Neural progenitor cell (in vitro differentiated cells): ENCODE data around the gene SMC6. TPM values are rescaled to one million over a fixed set of nuclear protein-coding genes. Genes with fewer than 3 reads are reported as not detected.

Experiments
- DNase-seq: peaks from one replicate; pipeline ENCODE4 v3.0.0-alpha.2; 2016; ENCODE audit warnings: low spot score
- H2AFZ ChIP-seq: fragments of 200-600 bp; sonication (generic); replicated peaks from 2 replicates; pipeline ENCODE4 v1.6.1; 2016; ENCODE audit warnings: antibody characterized with exemption
- H3F3A ChIP-seq: fragments of 200-600 bp; sonication (generic); 2 replicates; pipeline ENCODE4 v1.6.1; 2016; ENCODE audit warnings: antibody characterized with exemption, low read depth
- H3K27ac ChIP-seq: fragments of 200-600 bp; sonication (generic); 2 replicates; pipeline ENCODE4 v1.5.1; 2016; ENCODE audit warnings: mild to moderate bottlenecking
- H3K27me3 ChIP-seq: fragments of 200-600 bp; sonication (generic); 2 replicates; pipeline ENCODE4 v1.6.1; 2016; ENCODE audit warnings: mild to moderate bottlenecking, moderate library complexity
- H3K36me3 ChIP-seq: fragments of 200-600 bp; sonication (generic); 2 replicates; pipeline ENCODE4 v1.5.1; 2016
- H3K4me1 ChIP-seq: fragments of 200-600 bp; sonication (generic); 2 replicates; pipeline ENCODE4 v1.6.1; 2016; ENCODE audit warnings: mixed run types
- H3K4me2 ChIP-seq: fragments of 200-600 bp; sonication (generic); 2 replicates; pipeline ENCODE4 v1.6.1; 2016
- H3K4me3 ChIP-seq: fragments of 200-600 bp; sonication (generic); 2 replicates; pipeline ENCODE4 v1.5.1; 2016
- H3K79me2 ChIP-seq: fragments of 200-600 bp; sonication (generic); 2 replicates; pipeline ENCODE4 v1.6.1; 2016; ENCODE audit warnings: low read depth
- H3K9ac ChIP-seq: fragments of 200-600 bp; sonication (generic); 2 replicates; pipeline ENCODE4 v1.6.1; 2016
- H3K9me3 ChIP-seq: fragments of 200-600 bp; sonication (generic); 2 replicates; pipeline ENCODE4 v1.5.1; 2016; ENCODE audit warnings: low read depth
- H4K20me1 ChIP-seq: fragments of 200-600 bp; sonication (generic); 2 replicates; pipeline ENCODE4 v1.6.1; 2016; ENCODE audit warnings: low read depth
- H3K27ac Mint-ChIP-seq: 3 replicates; pipeline ENCODE4 v1.8.0; 2021; ENCODE audit warnings: mixed read lengths
- H3K27me3 Mint-ChIP-seq: 2 replicates; pipeline ENCODE4 v1.8.0; 2022; ENCODE audit warnings: low read depth, mild to moderate bottlenecking, inconsistent platforms, moderate library complexity, mixed read lengths; ENCODE audit not compliant: insufficient read depth
- H3K36me3 Mint-ChIP-seq: 3 replicates; pipeline ENCODE4 v1.8.0; 2021; ENCODE audit warnings: mixed read lengths
- H3K4me1 Mint-ChIP-seq: 3 replicates; pipeline ENCODE4 v1.8.0; 2021; ENCODE audit warnings: mixed read lengths
- H3K4me3 Mint-ChIP-seq: 3 replicates; pipeline ENCODE4 v1.8.0; 2021; ENCODE audit warnings: mild to moderate bottlenecking, moderate library complexity, mixed read lengths
- H3K9me3 Mint-ChIP-seq: 3 replicates; pipeline ENCODE4 v1.8.0; 2020; ENCODE audit warnings: mixed read lengths
- EZH2 ChIP-seq: fragments of 200-600 bp; sonication (generic); IDR thresholded peaks from 2 replicates; pipeline ENCODE4 v1.6.1; 2017; ENCODE audit warnings: antibody characterized with exemption, mild to moderate bottlenecking, moderate library complexity
- EZH2phosphoT487 ChIP-seq: fragments of 200-600 bp; sonication (generic); IDR thresholded peaks from 2 replicates; pipeline ENCODE4 v1.6.1; 2017; ENCODE audit warnings: antibody characterized with exemption
- total RNA-seq: library from RNA; depleted of rRNA; stranded (reverse); fragments of >200 nt; gene quantifications from 2 replicates; pipeline ENCODE4 v1.2.3, GENCODE V29; 2015; ENCODE audit warnings: low replicate concordance
- TF ChIP-seq, protein P1 (sequence below): fragments of 200-600 bp; sonication (generic); IDR thresholded peaks from 2 replicates; pipeline ENCODE4 v1.5.1; 2017; ENCODE audit warnings: antibody characterized with exemption, mild to moderate bottlenecking

Gene SMC6
- total RNA-seq, 1 donor from 2014 or later, result 56.8 TPM

DNA sequence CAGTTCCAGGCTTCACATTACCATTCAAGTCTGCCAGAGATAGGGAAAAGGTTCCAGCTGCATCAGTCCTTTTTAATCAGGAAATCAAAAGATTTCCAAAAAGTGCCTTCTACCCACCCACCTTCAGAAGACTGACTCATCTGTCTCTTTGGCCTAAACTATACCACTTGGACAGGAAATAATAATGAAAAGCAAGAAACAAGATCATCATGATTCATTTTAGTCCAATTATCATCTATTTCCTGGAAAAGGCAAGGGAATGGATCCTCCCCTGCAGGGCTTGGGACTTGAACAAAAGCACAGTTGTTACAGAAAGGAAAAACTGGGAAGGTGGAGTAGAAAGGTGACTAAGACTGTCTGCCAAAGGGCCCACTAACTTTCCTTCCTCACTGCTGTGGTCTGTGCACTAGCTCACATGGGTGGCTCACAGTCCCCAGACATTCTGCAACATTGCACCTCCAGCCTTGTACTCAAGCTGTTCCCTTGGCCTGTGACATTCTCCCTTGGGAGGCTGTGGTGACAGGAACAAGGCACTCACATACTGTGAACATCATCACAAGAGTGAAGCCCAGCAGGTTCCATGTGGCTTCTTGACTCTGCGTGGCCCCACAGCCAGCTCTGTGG, 137.8 kb downstream of the SMC6 start:
- H3K4me1 Mint-ChIP-seq, result peaks cover 10% of the 10 kb centered on the region
- Histone ChIP-seq H3K79me2 (no peaks in the 10 kb centered on the region), H3K27me3 (no peaks in the 10 kb centered on the region), H2AFZ (no peak overlapping the region), H3K36me3 (no peaks in the 10 kb centered on the region), H3F3A (no peaks in the 10 kb centered on the region), H3K4me1 (no peaks in the 10 kb centered on the region), H3K4me2 (no peak overlapping the region), H3K4me3 (no peak overlapping the region), H3K9me3 (no peaks in the 10 kb centered on the region), H3K27ac (no peak overlapping the region), H4K20me1 (no peaks in the 10 kb centered on the region), H3K9ac (no peak overlapping the region)
- no peak for DNase-seq
- no peak overlapping the region for H3K4me3 Mint-ChIP-seq
- no peak overlapping the region for H3K27ac Mint-ChIP-seq
- no peaks in the 10 kb centered on the region for H3K9me3 Mint-ChIP-seq
- no peaks in the 10 kb centered on the region for H3K36me3 Mint-ChIP-seq
- H3K27me3 Mint-ChIP-seq, result peaks cover 2% of the 10 kb centered on the region
- TF ChIP-seq, protein P1, sequence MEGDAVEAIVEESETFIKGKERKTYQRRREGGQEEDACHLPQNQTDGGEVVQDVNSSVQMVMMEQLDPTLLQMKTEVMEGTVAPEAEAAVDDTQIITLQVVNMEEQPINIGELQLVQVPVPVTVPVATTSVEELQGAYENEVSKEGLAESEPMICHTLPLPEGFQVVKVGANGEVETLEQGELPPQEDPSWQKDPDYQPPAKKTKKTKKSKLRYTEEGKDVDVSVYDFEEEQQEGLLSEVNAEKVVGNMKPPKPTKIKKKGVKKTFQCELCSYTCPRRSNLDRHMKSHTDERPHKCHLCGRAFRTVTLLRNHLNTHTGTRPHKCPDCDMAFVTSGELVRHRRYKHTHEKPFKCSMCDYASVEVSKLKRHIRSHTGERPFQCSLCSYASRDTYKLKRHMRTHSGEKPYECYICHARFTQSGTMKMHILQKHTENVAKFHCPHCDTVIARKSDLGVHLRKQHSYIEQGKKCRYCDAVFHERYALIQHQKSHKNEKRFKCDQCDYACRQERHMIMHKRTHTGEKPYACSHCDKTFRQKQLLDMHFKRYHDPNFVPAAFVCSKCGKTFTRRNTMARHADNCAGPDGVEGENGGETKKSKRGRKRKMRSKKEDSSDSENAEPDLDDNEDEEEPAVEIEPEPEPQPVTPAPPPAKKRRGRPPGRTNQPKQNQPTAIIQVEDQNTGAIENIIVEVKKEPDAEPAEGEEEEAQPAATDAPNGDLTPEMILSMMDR, result no peak
- TF ChIP-seq EZH2 (no peak), EZH2phosphoT487 (no peak)

DNA sequence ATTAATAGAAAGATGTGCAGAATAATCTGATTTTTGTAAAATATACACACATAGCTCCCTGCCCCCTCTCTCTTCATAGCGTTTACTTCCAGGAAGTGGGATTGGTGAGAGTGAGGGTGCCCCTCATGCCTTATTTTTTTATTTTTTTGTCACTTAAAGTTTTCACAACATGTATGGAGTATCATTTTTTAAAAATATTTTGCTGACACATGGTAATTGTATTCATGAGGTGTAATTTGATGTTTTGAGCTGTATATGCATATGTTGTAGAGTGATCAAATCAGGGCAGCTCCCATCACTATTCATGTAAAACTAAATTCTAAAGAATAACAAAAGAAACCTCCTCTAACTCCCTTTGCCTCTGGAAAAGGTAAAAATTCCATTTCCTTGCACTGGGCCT, 138.5 kb downstream of the SMC6 start:
- Mint-ChIP-seq H3K4me1 (peaks cover 10% of the 10 kb centered on the region), H3K4me3 (no peak overlapping the region), H3K9me3 (no peaks in the 10 kb centered on the region), H3K36me3 (no peaks in the 10 kb centered on the region), H3K27me3 (peaks cover 2% of the 10 kb centered on the region), H3K27ac (no peak overlapping the region)
- Histone ChIP-seq H3K4me2 (no peak overlapping the region), H3K4me1 (no peaks in the 10 kb centered on the region), H3K9me3 (no peaks in the 10 kb centered on the region), H3K4me3 (no peak overlapping the region), H2AFZ (no peak overlapping the region), H3K9ac (no peak overlapping the region), H3F3A (no peaks in the 10 kb centered on the region), H4K20me1 (no peaks in the 10 kb centered on the region), H3K79me2 (no peaks in the 10 kb centered on the region), H3K27ac (no peak overlapping the region), H3K27me3 (no peaks in the 10 kb centered on the region), H3K36me3 (no peaks in the 10 kb centered on the region)
- DNase-seq, result no peak
- TF ChIP-seq EZH2phosphoT487, result no peak
- no peak for TF ChIP-seq EZH2
- TF ChIP-seq, protein P1, result no peak

DNA sequence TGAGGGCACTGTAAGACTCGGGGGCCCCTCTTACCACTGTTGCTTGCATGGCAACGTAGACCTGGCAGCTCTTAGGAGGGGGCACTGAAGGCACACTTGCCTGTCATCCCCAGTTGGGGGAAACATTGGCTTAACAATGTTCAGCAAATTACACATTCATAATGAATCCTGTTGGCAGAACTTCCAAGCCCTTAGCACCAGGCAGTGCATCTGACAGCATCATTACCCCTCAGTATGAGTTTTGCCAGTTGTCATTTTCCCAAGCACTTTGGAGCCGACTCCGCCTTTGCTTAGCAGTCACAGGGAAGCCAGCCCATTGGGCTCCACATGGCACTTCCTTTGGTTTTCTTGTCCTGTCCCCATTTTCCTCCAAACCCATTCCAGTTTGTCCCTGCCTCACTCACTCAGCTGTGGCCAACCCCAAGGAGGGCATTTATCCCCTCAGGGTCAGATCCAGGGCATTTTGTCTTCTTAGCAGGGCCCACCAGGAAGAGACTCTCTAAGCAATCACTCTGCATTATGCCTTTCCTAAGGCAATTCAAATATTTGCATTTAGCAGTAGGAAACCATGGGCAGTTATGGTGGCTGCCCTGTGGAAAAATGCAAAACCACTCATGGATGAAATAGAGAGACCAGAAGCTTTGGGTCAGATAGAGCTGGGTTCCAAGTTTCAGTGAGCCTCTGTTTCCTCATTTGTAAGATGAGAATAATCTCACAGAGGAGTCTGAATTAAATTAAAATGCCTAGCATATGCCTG, 139.3 kb downstream of the SMC6 start:
- Histone ChIP-seq H3K27ac (no peak overlapping the region), H3F3A (no peaks in the 10 kb centered on the region), H2AFZ (no peak overlapping the region), H3K9ac (no peak overlapping the region), H3K4me1 (no peaks in the 10 kb centered on the region), H3K4me2 (no peak overlapping the region), H3K79me2 (no peaks in the 10 kb centered on the region), H3K9me3 (no peaks in the 10 kb centered on the region), H3K36me3 (no peaks in the 10 kb centered on the region), H3K27me3 (no peaks in the 10 kb centered on the region), H4K20me1 (no peaks in the 10 kb centered on the region), H3K4me3 (no peak overlapping the region)
- Mint-ChIP-seq H3K36me3 (no peaks in the 10 kb centered on the region), H3K4me1 (peaks cover 10% of the 10 kb centered on the region), H3K27ac (peak overlapping the region; percentile 60), H3K9me3 (no peaks in the 10 kb centered on the region), H3K27me3 (peaks cover 2% of the 10 kb centered on the region), H3K4me3 (no peak overlapping the region)
- TF ChIP-seq, protein P1, result no peak
- TF ChIP-seq EZH2phosphoT487 (no peak), EZH2 (no peak)
- no peak for DNase-seq

Other genes starting within 250 kb of the SMC6 start
- gene RAD51AP2, start 235.4 kb downstream of the SMC6 start, total RNA-seq, result 0.31 and 1.2 TPM in 2 replicates
- gene VSNL1, start 213.1 kb downstream of the SMC6 start, total RNA-seq, result 54.5 and 94.4 TPM in 2 replicates
- gene GEN1, start 328 bp upstream of the SMC6 start, total RNA-seq, result 42.5 and 43.5 TPM in 2 replicates
- gene MSGN1, start 62.6 kb upstream of the SMC6 start, total RNA-seq, result not detected in 2 replicates
- 10.0 and 15.0 TPM in 2 replicates for gene KCNS3, start 124.9 kb upstream of the SMC6 start, total RNA-seq